Activated CD4-positive, alpha-beta T cell treated with anti-CD3 and anti-CD28 coated beads, Interleukin-2, Interleukin-4, amounts not matched to agents 100 ng/mL and 50 ng/mL, durations not matched to agents 16 hours and 8 hours (primary cell): Measurements from ENCODE around the gene HGFAC.
"Not testable (repeated sequence)": the region's sequence is repeated elsewhere in the genome, so short reads cannot be mapped to it uniquely, and the experiment has no call there.

ENCODE experiments used
- DNase-seq: peaks from one replicate; pipeline ENCODE4 v3.0.0-alpha.2; 2020; ENCODE audit warnings: low spot score

The HGFAC gene

DNA sequence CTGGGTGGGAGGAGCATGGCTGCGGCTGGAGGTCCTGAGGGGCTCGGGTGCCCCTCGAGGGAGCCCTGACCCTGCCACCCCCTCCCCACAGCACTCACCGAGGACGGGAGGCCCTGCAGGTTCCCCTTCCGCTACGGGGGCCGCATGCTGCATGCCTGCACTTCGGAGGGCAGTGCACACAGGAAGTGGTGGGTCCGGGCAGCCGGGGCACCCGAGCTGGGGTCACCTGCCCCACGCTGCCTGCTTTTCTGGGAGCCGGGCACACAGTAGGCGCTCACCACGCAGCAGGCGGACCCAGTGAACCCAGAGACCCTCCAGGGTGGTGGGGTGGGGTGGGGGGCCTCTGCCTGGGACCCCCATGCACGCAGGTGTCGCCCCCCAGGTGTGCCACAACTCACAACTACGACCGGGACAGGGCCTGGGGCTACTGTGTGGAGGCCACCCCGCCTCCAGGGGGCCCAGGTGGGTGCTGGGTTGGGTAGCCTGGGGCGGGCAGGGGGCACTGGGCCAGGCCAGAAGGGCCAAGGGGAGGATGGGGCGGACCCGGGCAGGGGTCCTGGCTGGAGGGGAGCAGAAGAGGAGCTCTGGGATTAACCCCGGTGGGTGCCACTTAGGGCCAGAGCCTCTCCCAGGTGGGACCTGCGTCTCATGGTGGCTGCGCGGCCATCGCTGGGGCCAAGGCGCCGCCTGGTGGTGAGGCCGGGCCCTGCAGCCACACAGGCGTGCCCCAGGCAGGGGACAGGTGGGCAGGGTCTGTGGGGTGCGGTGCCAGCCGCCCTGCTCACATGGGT, 1.4 kb downstream of the HGFAC start:
- DNase-seq = peak; percentile 58

DNA sequence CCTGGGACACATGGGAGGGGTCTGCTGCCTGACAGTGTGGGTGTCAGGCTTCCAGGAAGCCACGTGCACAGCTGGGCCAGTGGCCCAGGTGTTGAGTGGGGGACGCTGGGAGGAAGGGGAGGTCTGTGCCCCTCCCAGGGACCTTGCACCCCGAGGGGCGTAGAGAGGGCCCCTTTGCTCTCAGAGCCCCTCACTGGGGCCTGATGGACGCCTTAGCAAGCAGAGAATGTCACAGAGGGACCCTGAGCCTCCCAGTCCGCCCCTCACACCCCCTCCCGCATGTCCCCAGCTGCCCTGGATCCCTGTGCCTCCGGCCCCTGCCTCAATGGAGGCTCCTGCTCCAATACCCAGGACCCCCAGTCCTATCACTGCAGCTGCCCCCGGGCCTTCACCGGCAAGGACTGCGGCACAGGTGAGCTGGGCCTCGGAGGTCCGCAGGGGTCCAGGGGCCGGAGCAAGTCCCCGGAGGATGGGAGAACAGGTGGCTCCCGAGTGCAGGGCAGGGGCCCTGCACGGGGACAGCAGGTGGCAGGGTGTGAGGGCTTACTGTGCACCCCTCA, 2.1 kb downstream of the HGFAC start:
- DNase-seq = no peak

DNA sequence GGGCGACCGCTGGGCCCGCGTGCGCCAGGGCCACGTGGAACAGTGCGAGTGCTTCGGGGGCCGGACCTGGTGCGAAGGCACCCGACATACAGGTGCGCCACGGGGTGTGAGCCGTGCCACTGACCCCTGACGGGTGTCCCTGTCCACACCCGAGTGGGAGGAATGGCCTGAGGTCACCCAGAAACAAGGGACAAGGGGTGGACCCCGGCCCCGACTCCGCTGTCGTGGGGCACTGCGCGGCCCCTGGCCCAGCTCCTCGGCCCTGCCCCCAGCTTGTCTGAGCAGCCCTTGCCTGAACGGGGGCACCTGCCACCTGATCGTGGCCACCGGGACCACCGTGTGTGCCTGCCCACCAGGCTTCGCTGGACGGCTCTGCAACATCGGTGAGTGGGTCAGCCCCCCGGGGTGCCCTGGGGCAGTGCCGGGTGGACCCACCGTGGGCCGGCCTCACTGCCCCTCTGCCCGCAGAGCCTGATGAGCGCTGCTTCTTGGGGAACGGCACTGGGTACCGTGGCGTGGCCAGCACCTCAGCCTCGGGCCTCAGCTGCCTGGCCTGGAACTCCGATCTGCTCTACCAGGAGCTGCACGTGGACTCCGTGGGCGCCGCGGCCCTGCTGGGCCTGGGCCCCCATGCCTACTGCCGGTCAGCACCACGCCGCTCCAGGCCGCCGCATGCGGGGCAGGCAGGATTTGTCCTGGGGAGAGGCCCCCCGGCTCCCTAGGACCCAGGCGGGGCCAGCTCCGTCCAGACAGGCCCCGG, 2.8 kb downstream of the HGFAC start:
- no peak for DNase-seq

DNA sequence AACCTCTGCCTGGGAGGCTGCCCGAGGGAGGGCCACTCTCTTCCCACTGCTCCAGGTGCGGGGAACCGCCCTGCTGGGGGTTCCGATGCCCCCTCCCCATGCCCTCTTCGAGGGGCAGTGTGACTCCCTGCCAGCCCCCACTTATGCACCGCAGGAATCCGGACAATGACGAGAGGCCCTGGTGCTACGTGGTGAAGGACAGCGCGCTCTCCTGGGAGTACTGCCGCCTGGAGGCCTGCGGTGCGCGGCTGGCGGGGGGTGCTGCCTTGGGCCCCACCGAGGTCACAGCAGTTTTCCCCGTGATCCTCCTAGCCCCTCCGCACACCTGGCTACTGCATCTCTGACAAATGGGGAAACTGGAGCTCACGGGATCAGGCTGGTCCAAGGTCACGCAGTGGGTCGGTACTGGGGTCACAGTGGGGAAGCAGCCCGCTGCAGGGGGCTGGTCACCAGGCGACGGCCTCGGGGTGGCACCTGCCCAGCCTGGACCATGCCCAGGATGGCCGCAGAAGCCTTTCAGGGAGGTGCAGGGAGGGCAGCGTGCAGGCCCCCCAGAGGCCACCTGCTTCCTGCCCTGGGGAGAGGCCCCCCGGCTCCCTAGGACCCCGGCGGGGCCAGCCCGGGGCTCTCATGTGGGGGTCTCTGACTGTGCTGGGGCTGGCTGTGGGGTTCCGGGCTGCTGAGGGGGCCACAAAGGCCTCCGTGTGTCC, 3.5 kb downstream of the HGFAC start:
- no peak for DNase-seq

DNA sequence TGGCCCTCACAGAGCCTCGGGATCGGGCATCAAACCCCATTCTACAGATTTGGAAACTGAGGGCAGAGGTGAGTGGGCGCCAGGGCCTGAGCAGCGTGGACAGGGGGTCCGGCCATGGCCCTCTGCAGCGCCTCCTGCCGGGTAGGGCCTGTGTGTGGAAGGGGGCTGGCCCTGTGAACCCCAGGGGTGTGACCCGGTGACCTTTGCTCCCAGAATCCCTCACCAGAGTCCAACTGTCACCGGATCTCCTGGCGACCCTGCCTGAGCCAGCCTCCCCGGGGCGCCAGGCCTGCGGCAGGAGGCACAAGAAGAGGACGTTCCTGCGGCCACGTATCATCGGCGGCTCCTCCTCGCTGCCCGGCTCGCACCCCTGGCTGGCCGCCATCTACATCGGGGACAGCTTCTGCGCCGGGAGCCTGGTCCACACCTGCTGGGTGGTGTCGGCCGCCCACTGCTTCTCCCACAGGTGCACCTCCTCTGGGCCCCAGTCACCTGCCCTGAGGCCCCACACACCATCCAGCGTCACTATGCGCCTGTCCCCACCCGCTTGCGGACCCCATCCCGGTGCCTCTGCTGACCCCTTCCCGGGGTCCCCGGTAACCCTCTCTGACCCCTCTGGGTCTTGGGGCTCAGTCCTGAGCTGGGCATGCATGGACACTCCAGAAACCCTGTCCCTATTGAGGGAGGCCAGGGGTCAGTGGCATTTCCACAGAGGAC, 4.2 kb downstream of the HGFAC start:
- no peak for DNase-seq

DNA sequence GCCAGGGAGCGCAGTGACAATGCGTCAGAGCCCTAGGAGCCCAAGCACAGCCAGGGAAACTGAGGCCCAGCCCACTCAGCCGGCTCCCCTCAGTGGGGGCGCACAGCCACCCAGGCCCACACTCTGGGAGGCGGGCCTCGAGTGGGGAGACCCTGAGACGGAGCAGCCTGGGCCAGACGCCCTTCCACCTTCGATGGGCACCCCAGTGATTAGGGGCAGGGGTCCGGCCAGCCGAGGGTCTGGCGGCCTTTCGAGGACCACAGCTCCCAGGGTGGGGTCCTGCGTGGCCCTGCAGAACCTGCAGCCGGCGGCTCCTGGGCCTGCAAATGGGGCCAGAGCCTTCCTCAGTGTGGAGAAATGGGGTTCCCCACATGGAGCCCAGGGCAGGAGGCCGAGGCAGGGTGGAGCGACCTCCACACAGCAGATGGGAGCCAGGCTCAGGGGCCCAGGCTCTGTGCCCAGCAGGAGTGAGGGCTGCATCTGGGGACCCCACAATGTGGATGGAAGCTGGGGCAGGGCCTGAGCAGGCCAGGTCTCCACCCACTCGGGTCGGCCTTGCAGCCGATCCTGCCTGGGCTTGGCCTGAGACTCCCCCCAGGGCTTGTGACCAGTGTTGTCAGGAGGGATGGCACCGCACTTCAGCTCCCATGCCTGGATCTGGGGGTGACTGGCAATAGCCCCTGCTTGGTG, 5.0 kb downstream of the HGFAC start:
- DNase-seq = no peak

DNA sequence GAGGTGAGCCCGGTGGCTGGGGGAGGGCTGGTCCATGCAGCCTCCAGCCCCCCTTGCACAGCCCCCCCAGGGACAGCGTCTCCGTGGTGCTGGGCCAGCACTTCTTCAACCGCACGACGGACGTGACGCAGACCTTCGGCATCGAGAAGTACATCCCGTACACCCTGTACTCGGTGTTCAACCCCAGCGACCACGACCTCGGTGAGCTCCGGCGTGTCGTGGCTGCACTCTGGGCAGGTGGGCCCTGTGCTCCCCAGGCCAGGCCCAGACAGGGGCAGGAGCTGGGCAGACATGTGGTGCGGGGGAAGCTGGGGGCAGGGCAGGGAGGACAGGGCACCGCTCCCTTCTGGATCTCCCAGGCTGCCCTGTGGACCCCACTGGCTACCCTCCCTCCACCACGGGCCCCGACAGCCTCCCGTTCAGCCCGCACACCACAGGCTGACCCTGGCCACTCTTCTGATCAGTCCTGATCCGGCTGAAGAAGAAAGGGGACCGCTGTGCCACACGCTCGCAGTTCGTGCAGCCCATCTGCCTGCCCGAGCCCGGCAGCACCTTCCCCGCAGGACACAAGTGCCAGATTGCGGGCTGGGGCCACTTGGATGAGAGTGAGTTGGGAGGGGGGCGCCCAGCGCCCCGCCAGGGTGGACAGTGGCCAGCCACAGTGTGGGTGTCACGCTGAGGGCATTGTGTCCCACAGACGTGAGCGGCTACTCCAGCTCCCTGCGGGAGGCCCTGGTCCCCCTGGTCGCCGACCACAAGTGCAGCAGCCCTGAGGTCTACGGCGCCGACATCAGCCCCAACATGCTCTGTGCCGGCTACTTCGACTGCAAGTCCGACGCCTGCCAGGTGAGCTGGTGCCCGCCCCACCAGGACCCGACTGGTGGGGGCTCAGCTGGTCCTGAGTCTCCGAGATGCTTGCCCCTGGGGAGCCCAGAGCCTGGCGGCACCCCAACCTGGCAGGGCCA, 5.9 kb downstream of the HGFAC start:
- DNase-seq = no peak

DNA sequence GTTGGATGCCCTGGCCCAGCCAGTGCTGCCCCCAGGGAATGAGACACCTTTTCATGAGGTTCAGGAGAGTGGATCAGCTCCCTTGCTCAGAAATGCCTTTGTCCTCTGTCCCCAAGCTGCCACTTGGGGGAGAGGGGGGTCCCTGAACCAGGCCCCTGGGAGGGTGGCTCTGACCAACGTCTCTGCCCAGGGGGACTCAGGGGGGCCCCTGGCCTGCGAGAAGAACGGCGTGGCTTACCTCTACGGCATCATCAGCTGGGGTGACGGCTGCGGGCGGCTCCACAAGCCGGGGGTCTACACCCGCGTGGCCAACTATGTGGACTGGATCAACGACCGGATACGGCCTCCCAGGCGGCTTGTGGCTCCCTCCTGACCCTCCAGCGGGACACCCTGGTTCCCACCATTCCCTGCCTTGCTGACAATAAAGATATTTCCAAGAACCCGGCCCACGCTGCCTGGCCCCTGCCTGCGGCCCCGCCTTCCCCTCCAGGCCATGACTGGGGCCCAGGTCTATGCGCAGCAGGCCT, 7.3 kb downstream of the HGFAC start:
- no peak for DNase-seq

DNA sequence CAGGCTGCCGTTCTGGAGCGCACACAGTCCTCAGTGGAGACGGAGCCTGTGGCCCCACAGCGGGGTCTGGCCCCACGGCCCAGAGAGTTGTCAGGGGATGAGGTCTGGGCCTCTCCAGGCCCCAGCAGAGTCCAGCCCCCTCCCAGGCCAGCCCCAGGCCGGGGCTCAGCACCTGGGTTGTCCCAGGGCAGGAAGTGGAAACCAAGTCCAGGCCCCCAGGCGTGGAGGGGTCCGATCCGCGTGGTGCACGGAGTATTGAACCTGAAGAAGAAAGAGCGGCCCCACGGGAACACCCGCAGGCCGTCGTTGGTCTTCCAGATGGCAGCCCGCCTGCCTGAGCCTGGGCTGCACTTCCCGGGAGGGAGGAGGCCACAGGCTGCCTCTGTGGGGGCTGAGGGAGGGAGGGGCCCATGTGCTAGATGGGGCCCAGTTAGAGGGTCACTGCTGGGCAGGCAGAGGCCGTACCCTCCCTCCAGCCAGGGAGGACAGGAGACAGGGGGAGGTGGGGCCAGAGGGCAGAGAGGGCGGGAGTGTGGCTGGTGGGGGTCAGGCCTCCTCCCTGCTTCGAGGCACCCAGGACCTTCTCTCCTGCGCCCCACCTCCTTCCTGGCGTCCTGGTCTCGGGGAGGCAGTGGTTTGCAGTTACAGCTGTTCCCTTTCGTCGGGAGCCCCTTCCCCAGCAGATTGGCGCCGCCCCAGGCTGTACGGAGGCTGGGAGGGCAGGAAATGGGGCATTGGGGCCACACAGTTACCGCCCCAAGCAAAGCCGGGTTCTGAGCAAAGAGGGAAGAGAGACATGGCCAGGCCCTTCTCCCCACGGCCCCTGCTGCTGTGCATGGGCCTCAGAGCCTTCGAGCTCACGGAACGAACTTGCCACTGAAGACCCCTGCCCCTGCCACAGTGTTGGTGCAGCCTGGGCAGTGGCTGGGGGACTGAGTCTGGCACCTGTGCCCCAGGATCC, 8.1 kb downstream of the HGFAC start:
- no peak for DNase-seq

DNA sequence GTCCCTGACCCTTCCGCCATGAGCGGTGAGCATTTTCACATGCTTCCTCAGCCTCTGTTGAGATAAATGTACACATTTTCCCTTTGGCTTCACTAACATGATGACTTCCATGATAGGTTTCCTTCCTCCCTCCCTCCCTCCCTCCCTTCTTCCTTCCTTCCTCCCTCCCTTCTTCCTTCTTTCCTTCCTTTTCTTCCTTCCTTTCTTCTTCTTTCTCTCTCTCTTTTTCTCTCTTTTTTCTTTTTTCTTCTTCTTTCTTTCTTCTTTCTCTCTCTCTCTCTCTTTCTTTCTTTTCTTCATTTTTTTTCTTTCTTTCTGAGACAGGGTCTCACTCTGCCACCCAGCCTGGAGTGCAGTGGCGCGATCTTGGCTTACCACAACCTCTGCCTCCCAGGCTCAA, 8.9 kb downstream of the HGFAC start:
- DNase-seq = no peak

DNA sequence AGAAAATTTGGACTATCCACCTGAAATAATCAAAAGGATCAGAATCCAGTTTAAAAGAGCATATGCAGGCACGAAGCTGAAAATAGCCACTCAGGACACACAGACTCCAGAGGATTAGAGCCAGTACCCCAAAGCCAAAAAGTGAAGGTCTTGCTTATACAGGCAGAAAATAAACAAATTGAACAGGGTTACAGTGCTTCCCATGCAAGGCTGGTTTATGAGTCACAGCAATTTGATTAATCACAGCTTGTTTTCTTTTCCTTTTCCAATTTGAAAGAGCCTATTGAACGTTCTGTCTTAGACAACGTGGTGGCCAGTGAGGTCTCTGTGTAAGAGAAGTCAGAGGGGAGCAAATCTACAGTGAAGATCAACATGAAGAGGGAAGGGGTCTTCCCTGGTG, 10.2 kb downstream of the HGFAC start:
- no peak for DNase-seq

DNA sequence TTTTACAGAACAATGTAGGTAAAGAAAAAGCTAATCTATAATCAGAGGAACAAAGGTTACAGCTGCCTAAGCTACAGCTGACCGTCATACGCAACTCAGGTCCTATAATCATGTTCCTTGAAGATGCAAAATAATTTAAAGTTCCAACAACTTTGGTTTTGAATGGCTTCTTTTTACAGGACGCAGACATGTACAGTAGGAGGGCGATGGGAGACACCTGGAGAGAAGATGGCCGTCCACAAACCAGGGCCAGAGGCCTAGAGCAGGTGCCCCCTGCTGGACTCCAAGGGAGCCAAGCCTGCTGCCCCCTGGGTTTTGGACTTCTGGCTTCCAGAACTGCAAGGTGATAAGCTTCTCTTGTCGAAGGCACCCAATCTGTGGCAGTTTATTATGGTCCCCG, 10.6 kb downstream of the HGFAC start:
- no peak for DNase-seq

DNA sequence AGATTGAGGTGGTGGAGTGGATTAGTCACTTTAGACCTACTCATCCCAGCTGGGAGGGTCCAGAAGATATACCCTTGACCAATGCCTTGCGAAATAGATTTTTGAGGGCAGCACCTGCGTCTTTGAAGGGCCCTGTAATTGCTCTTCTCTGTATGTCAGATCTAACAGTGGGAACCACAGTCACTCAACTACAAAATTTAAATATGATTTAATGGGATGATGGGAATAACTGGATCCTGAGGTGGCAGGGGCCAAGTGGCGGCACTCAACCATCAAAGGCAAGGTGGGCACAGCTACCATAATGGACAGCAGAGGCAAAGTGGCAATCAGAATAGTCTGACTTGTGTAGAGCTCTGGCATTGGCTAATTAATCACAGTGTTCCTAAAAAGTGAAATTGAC, 13.8 kb downstream of the HGFAC start:
- DNase-seq = not testable (repeated sequence)

DNA sequence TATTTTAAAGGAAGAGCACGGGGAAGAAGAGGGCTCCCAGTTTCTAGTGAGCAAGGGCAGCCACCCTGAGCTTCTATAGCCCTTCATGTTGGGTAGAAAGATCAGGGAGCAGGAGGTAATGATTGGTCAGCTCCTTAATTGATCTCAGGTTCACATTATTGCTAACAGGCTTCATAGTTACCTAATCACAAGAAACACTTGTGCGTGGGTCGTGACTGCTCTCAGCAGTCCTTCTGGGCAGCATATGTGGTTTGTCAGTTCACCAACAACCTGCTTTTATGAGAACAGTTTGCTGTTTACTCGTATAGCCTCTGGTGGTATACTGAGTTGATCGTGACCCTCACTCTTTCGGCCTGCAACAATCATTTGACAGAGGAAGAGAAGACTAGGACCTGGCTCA, 16.6 kb downstream of the HGFAC start:
- no peak for DNase-seq

DNA sequence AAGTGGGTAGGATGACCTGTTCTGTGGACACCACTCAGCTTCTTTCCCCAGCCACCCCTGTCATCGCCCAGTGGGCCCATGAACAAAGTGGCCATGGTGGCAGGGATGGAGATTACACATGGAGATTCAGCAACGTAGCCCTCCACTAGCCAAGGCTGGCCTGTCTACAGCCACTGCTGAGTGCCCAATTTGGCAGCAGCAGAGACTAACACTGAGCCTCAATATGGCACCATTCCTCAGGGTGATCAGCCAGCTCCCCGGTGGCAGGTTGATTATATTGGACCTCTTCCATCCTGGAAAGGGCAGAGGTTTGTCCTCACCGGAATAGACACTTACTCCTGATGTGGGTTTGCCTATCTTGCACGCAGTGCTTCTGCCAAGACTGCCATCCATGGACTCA, 17.4 kb downstream of the HGFAC start:
- not testable (repeated sequence) for DNase-seq

DNA sequence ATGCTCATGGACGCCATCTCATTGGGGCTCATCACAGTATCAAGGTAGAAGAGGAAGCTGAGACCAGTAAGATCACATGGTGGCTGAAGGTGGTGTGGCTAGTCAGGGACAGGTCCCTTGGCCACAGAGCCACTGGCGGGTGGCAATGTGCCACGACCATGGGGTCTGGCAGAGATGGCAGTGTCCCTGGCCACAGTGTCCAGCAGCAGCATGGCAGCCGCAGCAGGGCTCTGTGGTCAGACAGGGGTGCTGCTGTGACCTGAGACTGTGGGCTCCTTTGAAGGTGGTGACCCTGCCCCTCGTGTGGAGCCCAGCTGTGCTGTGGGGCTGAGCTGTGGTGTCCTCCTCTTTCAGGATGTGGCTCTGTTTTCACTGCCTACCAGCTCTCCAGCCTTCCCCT, 19.2 kb downstream of the HGFAC start:
- DNase-seq = no peak

DNA sequence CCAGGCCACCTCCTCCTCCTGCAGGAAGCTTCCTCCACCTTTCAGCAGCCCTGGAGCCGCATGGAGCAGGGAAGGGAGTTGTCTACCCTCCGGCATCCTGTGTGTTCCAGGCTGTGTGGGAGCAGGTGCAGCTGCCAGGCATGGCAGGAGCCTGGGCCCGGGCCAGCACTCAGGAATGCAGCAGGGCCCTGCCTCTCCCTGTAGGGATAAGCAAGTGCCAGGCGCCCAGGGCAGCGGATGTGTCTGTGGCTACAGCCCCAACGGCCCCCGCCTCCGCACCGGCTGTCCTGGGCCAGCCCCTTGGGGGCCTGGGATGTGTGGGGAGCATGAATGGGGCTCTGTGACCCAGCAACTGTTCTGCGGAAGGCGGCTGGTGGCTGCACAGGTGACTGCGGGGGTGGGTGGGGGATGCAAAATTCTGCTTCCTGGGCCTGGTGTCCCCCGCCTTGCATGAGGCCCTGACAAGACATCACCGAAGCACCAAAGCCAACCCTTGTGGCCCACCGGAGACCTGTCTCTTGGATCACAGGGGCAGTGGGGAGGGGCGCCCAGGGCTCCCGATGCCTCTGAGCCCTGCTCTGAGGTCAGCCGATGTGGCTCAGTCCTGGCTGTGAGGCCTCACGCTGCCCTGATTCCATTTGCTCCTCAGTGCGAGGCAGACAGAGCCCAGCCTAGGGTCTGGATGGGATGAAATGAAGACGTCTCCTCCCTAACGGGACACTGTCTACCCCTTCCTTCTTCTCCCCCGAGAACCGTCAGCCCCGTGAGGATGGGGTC, 19.9 kb downstream of the HGFAC start:
- DNase-seq = no peak

DNA sequence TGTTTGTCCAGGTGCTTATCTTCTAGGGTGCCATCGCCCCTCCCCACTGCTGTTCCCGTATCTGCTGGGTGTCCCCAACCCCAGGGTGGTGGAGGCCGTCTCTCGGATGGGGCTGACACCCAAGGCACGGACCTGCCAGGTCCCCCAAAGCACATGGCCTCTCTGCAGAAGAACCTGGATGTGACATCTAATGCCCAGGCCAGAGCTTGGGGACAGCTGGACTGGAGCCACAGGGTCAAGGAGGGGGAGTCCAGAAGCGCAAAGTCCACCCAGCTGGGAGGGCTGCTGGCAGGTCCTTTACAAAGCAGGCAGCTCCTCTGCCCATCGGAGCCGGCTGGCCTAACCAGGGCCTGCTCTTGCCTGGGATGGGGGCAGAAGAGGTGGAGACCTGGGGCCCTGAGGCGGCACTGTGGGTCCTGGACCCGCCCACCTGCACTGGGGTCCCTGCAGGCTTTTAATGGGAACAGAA, 20.6 kb downstream of the HGFAC start:
- no peak for DNase-seq
